SK-N-SH (cell line): ENCODE measurements around the gene SNX9. TPM values are rescaled to one million over a fixed set of nuclear protein-coding genes. Genes with fewer than 3 reads are reported as not detected.

Source experiments
- CTCF ChIA-PET: fragments of 300-600, 350-600 bp; formaldehyde crosslinking; extraction: SDS; loops from one replicate; lab custom pipeline; 2021; lab: Yijun Ruan, JAX
- POLR2A ChIA-PET: fragments of 350-600 bp; sonication (Branson Sonifier 250); formaldehyde crosslinking; extraction: SDS; loops from one replicate; lab custom pipeline; 2020; ENCODE audit warnings: antibody characterized with exemption, inconsistent platforms; lab: Yijun Ruan, JAX
- DNase-seq: peaks from one replicate; pipeline ENCODE4 v3.0.0; 2012
- H2AFZ ChIP-seq: fragments of 200-600 bp; sonication (generic); 2 replicates; pipeline ENCODE4 v1.8.1; 2016; ENCODE audit warnings: antibody characterized with exemption, mild to moderate bottlenecking, low read depth
- H3F3A ChIP-seq: fragments of 200-600 bp; sonication (generic); replicated peaks from 2 replicates; pipeline ENCODE3; 2016; ENCODE audit warnings: antibody characterized with exemption, mild to moderate bottlenecking; ENCODE audit not compliant: insufficient read depth
- H3K27ac ChIP-seq, 2 experiments: fragments of 200-500 bp in 1 of 2; fragments of 200-600 bp in 1 of 2; sonication (Bioruptor generic) in 1 of 2; sonication (generic), shearing (Covaris generic) in 1 of 2; 2 replicates each; pipeline versions ENCODE4 v1.5.1 to v1.6.1; 2014 to 2016; ENCODE audit warnings: low read depth in 2 of 2, inconsistent platforms in 1 of 2, low read length in 1 of 2, mild to moderate bottlenecking in 1 of 2, mixed read lengths in 1 of 2
- H3K27me3 ChIP-seq: fragments of 200-600 bp; sonication (generic), shearing (Covaris generic); 2 replicates; pipeline ENCODE4 v1.6.1; 2016; ENCODE audit warnings: mixed run types; ENCODE audit not compliant: insufficient read depth
- H3K36me3 ChIP-seq, 2 experiments: fragments of 200-500 bp in 1 of 2; fragments of 200-600 bp in 1 of 2; sonication (Bioruptor generic) in 1 of 2; sonication (generic) in 1 of 2; replicated peaks in 1 of 2; 2 replicates each; pipeline versions ENCODE3 to v1.5.1; 2014 to 2016; ENCODE audit warnings: low read length in 1 of 2, mild to moderate bottlenecking in 1 of 2; ENCODE audit not compliant: insufficient read depth in 2 of 2, control insufficient read depth in 1 of 2
- H3K4me1 ChIP-seq, 2 experiments: fragments of 200-500 bp in 1 of 2; fragments of 200-600 bp in 1 of 2; sonication (Bioruptor generic) in 1 of 2; sonication (generic), shearing (Covaris generic) in 1 of 2; 2 replicates each; pipeline versions ENCODE4 v1.5.1 to v1.6.1; 2014 to 2016; ENCODE audit warnings: low read depth in 1 of 2, low read length in 1 of 2, mixed run types in 1 of 2; ENCODE audit not compliant: insufficient read depth in 2 of 2, control insufficient read depth in 1 of 2
- H3K4me2 ChIP-seq: fragments of 200-600 bp; sonication (generic), shearing (Covaris generic); 2 replicates; pipeline ENCODE4 v1.6.1; 2017; ENCODE audit warnings: mixed run types
- H3K4me3 ChIP-seq, 2 experiments: fragments of 200-500 bp in 1 of 2; fragments of 200-600 bp in 1 of 2; sonication (Bioruptor generic) in 1 of 2; sonication (generic), shearing (Covaris generic) in 1 of 2; 2 replicates each; pipeline versions ENCODE4 v1.5.1 to v1.8.1; 2014 to 2016; ENCODE audit warnings: low read depth in 2 of 2, inconsistent platforms in 1 of 2, low read length in 1 of 2, mild to moderate bottlenecking in 1 of 2, mixed read lengths in 1 of 2, moderate library complexity in 1 of 2
- H3K79me2 ChIP-seq: fragments of 200-600 bp; sonication (generic); 2 replicates; pipeline ENCODE4 v1.8.1; 2017; ENCODE audit warnings: mild to moderate bottlenecking; ENCODE audit not compliant: insufficient read depth
- H3K9ac ChIP-seq: fragments of 200-600 bp; sonication (generic); 2 replicates; pipeline ENCODE4 v1.6.1; 2017; ENCODE audit warnings: mixed run types
- H3K9me2 ChIP-seq: fragments of 200-600 bp; sonication (generic); 2 replicates; pipeline ENCODE4 v1.6.1; 2017; ENCODE audit warnings: mixed run types
- H3K9me3 ChIP-seq: fragments of 200-600 bp; sonication (generic); 2 replicates; pipeline ENCODE4 v1.6.1; 2017; ENCODE audit warnings: mixed run types, mild to moderate bottlenecking, moderate library complexity
- H4K20me1 ChIP-seq: fragments of 200-600 bp; sonication (generic); 2 replicates; pipeline ENCODE4 v1.6.1; 2017; ENCODE audit warnings: mild to moderate bottlenecking, mixed run types; ENCODE audit not compliant: insufficient read depth
- ELF1 ChIP-seq: IDR thresholded peaks from 2 replicates; pipeline ENCODE4 v1.4.0; 2012
- FOXM1 ChIP-seq: IDR thresholded peaks from 2 replicates; pipeline ENCODE4 v1.4.0; 2012; ENCODE audit warnings: low read depth, mild to moderate bottlenecking
- GABPA ChIP-seq: IDR thresholded peaks from 2 replicates; pipeline ENCODE4 v1.4.0; 2012; ENCODE audit warnings: low read depth, mild to moderate bottlenecking
- JUND ChIP-seq: IDR thresholded peaks from 2 replicates; pipeline ENCODE4 v1.4.0; 2012
- MAX ChIP-seq: IDR thresholded peaks from 2 replicates; pipeline ENCODE4 v1.4.0; 2012; ENCODE audit warnings: low read depth
- NFIC ChIP-seq: IDR thresholded peaks from 2 replicates; pipeline ENCODE4 v1.4.0; 2012; ENCODE audit warnings: borderline replicate concordance
- RAD21 ChIP-seq: IDR thresholded peaks from 2 replicates; pipeline ENCODE4 v1.6.1; 2012; ENCODE audit warnings: mild to moderate bottlenecking, low read length
- RCOR1 ChIP-seq: fragments of 150-350 bp; IDR thresholded peaks from 2 replicates; pipeline ENCODE4 v1.6.1; 2017; ENCODE audit warnings: antibody characterized with exemption, low read length
- RFX5 ChIP-seq: IDR thresholded peaks from 2 replicates; pipeline ENCODE4 v1.6.1; 2012; ENCODE audit warnings: mild to moderate bottlenecking, improper control_type of control experiment, low read length
- WGBS: methylation state at CpG from one replicate; pipeline ENCODE4 v1.1.6; 2017; ENCODE audit warnings: low lambda C conversion rate; 5-methylcytosine and 5-hydroxymethylcytosine counted together
- polyA plus RNA-seq, 3 experiments: library from polyadenylated mRNA; depleted of rRNA; stranded (reverse); fragments of >200 nt; gene quantifications; 2 replicates each; pipeline ENCODE4 v1.2.3, GENCODE V29; 2012
- TF ChIP-seq, protein P1 (sequence below): fragments of 200-600 bp; sonication (generic); IDR thresholded peaks from 2 replicates; pipeline ENCODE4 v1.6.1; 2017; ENCODE audit warnings: antibody characterized with exemption, mild to moderate bottlenecking, moderate library complexity
- TF ChIP-seq, protein P2 (sequence below): IDR thresholded peaks from 2 replicates; pipeline ENCODE4 v1.4.0; 2012; ENCODE audit warnings: low read depth, borderline replicate concordance
- TF ChIP-seq, protein P3 (sequence below): IDR thresholded peaks from 2 replicates; pipeline ENCODE4 v1.4.0; 2012; ENCODE audit warnings: low read depth, borderline replicate concordance
- TF ChIP-seq, protein P4 (sequence below): IDR thresholded peaks from 2 replicates; pipeline ENCODE4; 2012
- TF ChIP-seq, protein P5 (sequence below): fragments of 150-350 bp; IDR thresholded peaks from 2 replicates; pipeline ENCODE4 v1.6.1; 2017; ENCODE audit warnings: antibody characterized with exemption, low read length, low read depth, borderline replicate concordance
- TF ChIP-seq, protein P6 (sequence below): fragments of 150-350 bp; IDR thresholded peaks from 2 replicates; pipeline ENCODE4 v1.6.1; 2016; ENCODE audit warnings: mild to moderate bottlenecking, low read depth, low read length

The SNX9 gene
- polyA plus RNA-seq, 1 of the 3 experiments (the other 2 are of a cell fraction) = 31.6 TPM

- Histone ChIP-seq H3K27ac (peak overlapping the region in 1 of 2 experiments; percentile 39; a peak in 1 of 4 replicates), H3K9me3 (no peaks in the 10 kb centered on the region), H3F3A (peaks cover 19% of the 10 kb centered on the region), H3K9me2 (no peaks in the 10 kb centered on the region), H3K9ac (no peak overlapping the region), H3K4me1 (peaks cover 8 to 22% of the 10 kb centered on the region in 2 experiments), H2AFZ (no peak overlapping the region), H3K4me3 (no peak overlapping the region), H4K20me1 (peaks cover 82% of the 10 kb centered on the region), H3K36me3 (no peaks in the 10 kb centered on the region), H3K27me3 (no peaks in the 10 kb centered on the region), H3K79me2 (peaks cover 98% of the 10 kb centered on the region), H3K4me2 (peak overlapping the region; percentile 17)
- TF ChIP-seq MAX (no peak), JUND (no peak), FOXM1 (no peak), RCOR1 (no peak)
- TF ChIP-seq, protein P1, sequence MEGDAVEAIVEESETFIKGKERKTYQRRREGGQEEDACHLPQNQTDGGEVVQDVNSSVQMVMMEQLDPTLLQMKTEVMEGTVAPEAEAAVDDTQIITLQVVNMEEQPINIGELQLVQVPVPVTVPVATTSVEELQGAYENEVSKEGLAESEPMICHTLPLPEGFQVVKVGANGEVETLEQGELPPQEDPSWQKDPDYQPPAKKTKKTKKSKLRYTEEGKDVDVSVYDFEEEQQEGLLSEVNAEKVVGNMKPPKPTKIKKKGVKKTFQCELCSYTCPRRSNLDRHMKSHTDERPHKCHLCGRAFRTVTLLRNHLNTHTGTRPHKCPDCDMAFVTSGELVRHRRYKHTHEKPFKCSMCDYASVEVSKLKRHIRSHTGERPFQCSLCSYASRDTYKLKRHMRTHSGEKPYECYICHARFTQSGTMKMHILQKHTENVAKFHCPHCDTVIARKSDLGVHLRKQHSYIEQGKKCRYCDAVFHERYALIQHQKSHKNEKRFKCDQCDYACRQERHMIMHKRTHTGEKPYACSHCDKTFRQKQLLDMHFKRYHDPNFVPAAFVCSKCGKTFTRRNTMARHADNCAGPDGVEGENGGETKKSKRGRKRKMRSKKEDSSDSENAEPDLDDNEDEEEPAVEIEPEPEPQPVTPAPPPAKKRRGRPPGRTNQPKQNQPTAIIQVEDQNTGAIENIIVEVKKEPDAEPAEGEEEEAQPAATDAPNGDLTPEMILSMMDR = no peak
- TF ChIP-seq, protein P2, sequence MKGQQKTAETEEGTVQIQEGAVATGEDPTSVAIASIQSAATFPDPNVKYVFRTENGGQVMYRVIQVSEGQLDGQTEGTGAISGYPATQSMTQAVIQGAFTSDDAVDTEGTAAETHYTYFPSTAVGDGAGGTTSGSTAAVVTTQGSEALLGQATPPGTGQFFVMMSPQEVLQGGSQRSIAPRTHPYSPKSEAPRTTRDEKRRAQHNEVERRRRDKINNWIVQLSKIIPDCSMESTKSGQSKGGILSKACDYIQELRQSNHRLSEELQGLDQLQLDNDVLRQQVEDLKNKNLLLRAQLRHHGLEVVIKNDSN = no peak
- 83% methylated on average over 6 of the region's 6 CpGs for WGBS
- ChIA-PET CTCF (interaction anchor here (1.0 to 1.8 kb wide), 4 partner anchors 11 to 89 kb away, joined by 3 to 5 read pairs (median 3); no protein-coding TSS in a partner anchor), POLR2A (no interaction called here)
- no peak for DNase-seq
Observed at GRCh38 chr6:157845493-157846259, 22.6 kb downstream of the SNX9 start.

GRCh38 chr6:157847846-157848245 lies 24.8 kb downstream of the SNX9 start:
- CTCF ChIA-PET = no interaction called here
- Histone ChIP-seq H3K36me3 (peaks cover 0 to 7% of the 10 kb centered on the region in 2 experiments), H3K9me2 (no peaks in the 10 kb centered on the region), H3K27me3 (no peaks in the 10 kb centered on the region), H3K9ac (no peak overlapping the region), H3K27ac (no peak overlapping the region), H3K4me3 (no peak overlapping the region), H4K20me1 (peaks cover 82% of the 10 kb centered on the region), H3K4me1 (peaks cover 3 to 13% of the 10 kb centered on the region in 2 experiments), H3K9me3 (no peaks in the 10 kb centered on the region; the same call in 1 of the 2 replicates), H2AFZ (no peak overlapping the region), H3F3A (peaks cover 16% of the 10 kb centered on the region), H3K79me2 (peaks cover 99% of the 10 kb centered on the region), H3K4me2 (no peak overlapping the region)
- 96% methylated on average over 2 of the region's 2 CpGs for WGBS
- no peak for DNase-seq
- POLR2A ChIA-PET = no interaction called here
- TF ChIP-seq, protein P3, sequence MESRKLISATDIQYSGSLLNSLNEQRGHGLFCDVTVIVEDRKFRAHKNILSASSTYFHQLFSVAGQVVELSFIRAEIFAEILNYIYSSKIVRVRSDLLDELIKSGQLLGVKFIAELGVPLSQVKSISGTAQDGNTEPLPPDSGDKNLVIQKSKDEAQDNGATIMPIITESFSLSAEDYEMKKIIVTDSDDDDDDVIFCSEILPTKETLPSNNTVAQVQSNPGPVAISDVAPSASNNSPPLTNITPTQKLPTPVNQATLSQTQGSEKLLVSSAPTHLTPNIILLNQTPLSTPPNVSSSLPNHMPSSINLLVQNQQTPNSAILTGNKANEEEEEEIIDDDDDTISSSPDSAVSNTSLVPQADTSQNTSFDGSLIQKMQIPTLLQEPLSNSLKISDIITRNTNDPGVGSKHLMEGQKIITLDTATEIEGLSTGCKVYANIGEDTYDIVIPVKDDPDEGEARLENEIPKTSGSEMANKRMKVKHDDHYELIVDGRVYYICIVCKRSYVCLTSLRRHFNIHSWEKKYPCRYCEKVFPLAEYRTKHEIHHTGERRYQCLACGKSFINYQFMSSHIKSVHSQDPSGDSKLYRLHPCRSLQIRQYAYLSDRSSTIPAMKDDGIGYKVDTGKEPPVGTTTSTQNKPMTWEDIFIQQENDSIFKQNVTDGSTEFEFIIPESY = no peak
- no peak for TF ChIP-seq RFX5
- TF ChIP-seq, protein P4, sequence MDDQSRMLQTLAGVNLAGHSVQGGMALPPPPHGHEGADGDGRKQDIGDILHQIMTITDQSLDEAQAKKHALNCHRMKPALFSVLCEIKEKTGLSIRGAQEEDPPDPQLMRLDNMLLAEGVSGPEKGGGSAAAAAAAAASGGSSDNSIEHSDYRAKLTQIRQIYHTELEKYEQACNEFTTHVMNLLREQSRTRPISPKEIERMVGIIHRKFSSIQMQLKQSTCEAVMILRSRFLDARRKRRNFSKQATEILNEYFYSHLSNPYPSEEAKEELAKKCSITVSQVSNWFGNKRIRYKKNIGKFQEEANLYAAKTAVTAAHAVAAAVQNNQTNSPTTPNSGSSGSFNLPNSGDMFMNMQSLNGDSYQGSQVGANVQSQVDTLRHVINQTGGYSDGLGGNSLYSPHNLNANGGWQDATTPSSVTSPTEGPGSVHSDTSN = no peak
- TF ChIP-seq FOXM1 = no peak
- TF ChIP-seq MAX = no peak
- TF ChIP-seq, protein P1 = no peak
- TF ChIP-seq, protein P5, sequence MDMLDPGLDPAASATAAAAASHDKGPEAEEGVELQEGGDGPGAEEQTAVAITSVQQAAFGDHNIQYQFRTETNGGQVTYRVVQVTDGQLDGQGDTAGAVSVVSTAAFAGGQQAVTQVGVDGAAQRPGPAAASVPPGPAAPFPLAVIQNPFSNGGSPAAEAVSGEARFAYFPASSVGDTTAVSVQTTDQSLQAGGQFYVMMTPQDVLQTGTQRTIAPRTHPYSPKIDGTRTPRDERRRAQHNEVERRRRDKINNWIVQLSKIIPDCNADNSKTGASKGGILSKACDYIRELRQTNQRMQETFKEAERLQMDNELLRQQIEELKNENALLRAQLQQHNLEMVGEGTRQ = no peak
- no peak for TF ChIP-seq ELF1
- TF ChIP-seq, protein P6, sequence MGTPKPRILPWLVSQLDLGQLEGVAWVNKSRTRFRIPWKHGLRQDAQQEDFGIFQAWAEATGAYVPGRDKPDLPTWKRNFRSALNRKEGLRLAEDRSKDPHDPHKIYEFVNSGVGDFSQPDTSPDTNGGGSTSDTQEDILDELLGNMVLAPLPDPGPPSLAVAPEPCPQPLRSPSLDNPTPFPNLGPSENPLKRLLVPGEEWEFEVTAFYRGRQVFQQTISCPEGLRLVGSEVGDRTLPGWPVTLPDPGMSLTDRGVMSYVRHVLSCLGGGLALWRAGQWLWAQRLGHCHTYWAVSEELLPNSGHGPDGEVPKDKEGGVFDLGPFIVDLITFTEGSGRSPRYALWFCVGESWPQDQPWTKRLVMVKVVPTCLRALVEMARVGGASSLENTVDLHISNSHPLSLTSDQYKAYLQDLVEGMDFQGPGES = no peak
- no peak for TF ChIP-seq GABPA
- TF ChIP-seq NFIC = no peak
- TF ChIP-seq RAD21 = no peak
